ENCODE results near the gene SFXN1. TPM values are rescaled to one million over a fixed set of nuclear protein-coding genes. Genes with fewer than 3 reads are reported as not detected.

The SFXN1 gene
- total RNA-seq, 4 donors from 2014 or later, result 28.0 to 48.1 (median 36.0) TPM

DNA sequence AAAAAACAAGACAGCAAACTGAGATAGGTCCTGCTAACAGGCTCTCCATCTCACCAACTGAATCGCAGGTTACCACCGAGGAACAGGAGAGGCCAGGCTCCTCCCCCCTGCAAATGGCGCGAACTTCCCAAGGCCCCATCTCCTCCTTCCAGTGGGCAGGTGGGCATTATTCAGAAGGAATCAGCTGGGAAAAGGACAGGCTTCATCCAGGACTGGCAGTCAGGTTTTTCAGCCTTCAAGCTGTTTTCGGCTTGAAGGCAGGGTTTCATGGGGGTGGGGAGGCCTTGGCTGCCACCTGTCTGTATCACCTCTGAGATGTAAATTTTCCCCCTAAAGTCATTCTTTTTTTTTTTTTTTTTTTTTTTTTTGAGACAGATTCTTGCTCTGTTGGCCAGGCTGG, 79.4 kb downstream of the SFXN1 start:
- no peak overlapping the region for H3K27ac ChIP-seq
- no peaks in the 10 kb centered on the region for H3K36me3 ChIP-seq
- 59 to 72% methylated on average over 5 of the region's 5 CpGs for WGBS, 2 donors
- no peaks in the 10 kb centered on the region for H3K27me3 ChIP-seq
- no peaks in the 10 kb centered on the region for H3K9me3 ChIP-seq
- DNase-seq, result no peak
- TF ChIP-seq, protein P1, sequence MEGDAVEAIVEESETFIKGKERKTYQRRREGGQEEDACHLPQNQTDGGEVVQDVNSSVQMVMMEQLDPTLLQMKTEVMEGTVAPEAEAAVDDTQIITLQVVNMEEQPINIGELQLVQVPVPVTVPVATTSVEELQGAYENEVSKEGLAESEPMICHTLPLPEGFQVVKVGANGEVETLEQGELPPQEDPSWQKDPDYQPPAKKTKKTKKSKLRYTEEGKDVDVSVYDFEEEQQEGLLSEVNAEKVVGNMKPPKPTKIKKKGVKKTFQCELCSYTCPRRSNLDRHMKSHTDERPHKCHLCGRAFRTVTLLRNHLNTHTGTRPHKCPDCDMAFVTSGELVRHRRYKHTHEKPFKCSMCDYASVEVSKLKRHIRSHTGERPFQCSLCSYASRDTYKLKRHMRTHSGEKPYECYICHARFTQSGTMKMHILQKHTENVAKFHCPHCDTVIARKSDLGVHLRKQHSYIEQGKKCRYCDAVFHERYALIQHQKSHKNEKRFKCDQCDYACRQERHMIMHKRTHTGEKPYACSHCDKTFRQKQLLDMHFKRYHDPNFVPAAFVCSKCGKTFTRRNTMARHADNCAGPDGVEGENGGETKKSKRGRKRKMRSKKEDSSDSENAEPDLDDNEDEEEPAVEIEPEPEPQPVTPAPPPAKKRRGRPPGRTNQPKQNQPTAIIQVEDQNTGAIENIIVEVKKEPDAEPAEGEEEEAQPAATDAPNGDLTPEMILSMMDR (IDR thresholded peaks at IDR 0.05), result no peak
- TF ChIP-seq POLR2A (IDR thresholded peaks at IDR 0.05), result no peak
- intact Hi-C loops (cut with DNase I), result no loop called here
- H3K4me1 ChIP-seq, result no peaks in the 10 kb centered on the region
- H3K4me3 ChIP-seq (replicated peaks in 1 of 3), result no peak overlapping the region

DNA sequence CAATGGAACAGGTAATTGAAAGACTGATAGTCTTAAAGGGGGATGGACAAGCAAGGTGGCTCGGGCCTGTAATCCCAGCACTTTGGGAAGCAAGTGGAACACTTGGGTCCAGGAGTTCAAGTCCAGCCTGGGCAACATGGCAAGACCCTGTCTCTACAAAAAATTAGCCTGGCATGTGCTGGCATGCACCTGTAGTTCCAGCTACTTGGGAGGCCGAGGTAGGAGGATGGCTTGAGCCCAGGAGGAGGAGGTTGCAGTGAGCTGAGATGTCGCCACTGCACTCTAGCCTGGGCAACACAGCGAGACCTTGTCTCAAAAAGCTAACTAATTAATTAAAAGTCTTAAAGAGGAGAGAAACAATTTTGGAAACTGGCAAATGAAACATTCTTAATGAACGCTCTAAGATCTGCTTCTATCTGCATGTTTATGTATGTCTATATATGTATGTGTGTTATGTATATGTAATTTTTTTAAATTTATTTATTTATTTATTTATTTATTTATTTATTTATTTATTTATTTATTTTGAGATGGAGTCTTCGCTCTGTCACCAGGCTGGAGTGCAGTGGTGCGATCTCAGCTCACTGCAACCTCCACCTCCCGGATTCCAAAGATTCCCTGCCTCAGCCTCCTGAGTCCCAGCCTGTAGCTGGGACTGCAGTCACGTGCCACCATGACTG, 80.6 kb downstream of the SFXN1 start:
- H3K36me3 ChIP-seq, result no peaks in the 10 kb centered on the region
- WGBS, 2 donors, result 90 to 92% methylated on average over 9 of the region's 9 CpGs
- no peaks in the 10 kb centered on the region for H3K27me3 ChIP-seq
- TF ChIP-seq, protein P1 (IDR thresholded peaks at IDR 0.05), result no peak
- no peak for TF ChIP-seq POLR2A (IDR thresholded peaks at IDR 0.05)
- H3K9me3 ChIP-seq, result no peaks in the 10 kb centered on the region
- no peak overlapping the region for H3K27ac ChIP-seq
- intact Hi-C loops (cut with DNase I), result no loop called here
- H3K4me1 ChIP-seq, result no peaks in the 10 kb centered on the region
- DNase-seq, result no peak
- H3K4me3 ChIP-seq (replicated peaks in 1 of 3), result no peak overlapping the region

DNA sequence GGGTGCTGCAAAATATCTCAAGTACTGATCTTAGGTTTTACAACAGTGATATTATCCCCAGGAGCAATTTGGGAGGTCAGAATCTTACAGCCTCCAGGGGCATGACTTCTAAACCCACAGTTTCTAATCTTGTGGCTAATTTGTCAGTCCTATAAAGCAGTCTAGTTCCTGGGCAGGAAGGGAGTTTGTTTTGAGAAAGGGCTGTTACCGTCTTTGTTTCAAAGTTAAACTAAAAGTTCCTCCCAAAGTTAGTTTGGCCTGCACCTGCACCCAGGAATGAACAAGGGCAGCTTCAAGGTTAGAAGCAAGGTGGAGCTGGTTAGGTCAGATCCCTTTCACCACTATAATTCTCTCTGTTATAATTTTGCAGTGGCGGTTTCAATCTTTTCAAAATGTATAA, 81.7 kb downstream of the SFXN1 start:
- no peaks in the 10 kb centered on the region for H3K4me1 ChIP-seq
- intact Hi-C loops (cut with DNase I), result no loop called here
- H3K27ac ChIP-seq, result no peak overlapping the region
- WGBS, 2 donors, result 59 to 62% methylated on average over 2 of the region's 2 CpGs
- H3K9me3 ChIP-seq, result no peaks in the 10 kb centered on the region
- TF ChIP-seq, protein P1 (IDR thresholded peaks at IDR 0.05), result no peak
- H3K27me3 ChIP-seq, result no peaks in the 10 kb centered on the region
- H3K36me3 ChIP-seq, result no peaks in the 10 kb centered on the region
- DNase-seq, result no peak
- no peak overlapping the region for H3K4me3 ChIP-seq (replicated peaks in 1 of 3)

DNA sequence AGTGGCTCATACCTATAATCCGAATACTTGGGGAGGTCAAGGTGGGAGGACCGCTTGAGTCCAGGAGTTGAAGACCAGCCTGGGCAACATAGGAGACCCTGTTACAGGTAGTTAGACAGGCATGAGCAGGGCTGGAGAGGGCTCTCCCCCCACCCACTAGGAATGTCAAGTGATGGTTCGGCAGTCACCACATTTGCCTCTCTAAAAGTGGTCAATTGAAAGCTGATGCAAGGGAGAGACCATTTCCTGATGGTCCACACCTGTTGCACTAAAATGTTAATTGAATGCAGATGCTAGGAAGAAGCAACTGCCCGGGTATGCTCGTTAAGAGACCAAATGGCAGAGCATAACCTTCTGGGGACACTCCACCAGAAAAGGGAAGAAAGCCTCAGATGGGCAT, 82.7 kb downstream of the SFXN1 start:
- Histone ChIP-seq H3K36me3 (no peaks in the 10 kb centered on the region), H3K27ac (no peak overlapping the region), H3K4me3 (replicated peaks in 1 of 3) (no peak overlapping the region), H3K4me1 (no peaks in the 10 kb centered on the region), H3K27me3 (no peaks in the 10 kb centered on the region), H3K9me3 (no peaks in the 10 kb centered on the region)
- intact Hi-C loops (cut with DNase I), result no loop called here
- DNase-seq, result no peak
- TF ChIP-seq POLR2A (IDR thresholded peaks at IDR 0.05), result no peak
- TF ChIP-seq, protein P1 (IDR thresholded peaks at IDR 0.05), result no peak
- WGBS, 2 donors, result 63 to 64% methylated on average over 5 of the region's 5 CpGs

DNA sequence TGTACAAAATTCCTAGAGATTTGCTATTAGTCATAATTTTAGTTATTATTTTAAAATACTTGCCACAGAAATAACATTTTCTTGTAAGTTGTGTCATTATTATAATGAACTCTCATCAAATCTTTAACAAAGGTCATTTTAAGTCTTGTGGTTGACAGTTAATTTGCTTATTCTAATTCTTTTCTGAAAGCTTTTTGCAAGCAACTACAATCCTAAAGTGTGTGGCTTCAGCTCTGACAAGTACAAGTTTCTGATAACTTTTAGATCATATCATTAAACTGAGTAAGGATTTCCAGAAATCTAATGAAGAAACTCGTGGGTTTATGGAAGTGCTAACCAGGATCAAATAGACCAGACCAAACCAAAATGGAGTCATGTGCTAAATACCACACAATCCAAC, 86.4 kb downstream of the SFXN1 start:
- no peaks in the 10 kb centered on the region for H3K27me3 ChIP-seq
- no peak for TF ChIP-seq POLR2A (IDR thresholded peaks at IDR 0.05)
- TF ChIP-seq, protein P1 (IDR thresholded peaks at IDR 0.05), result no peak
- no peak overlapping the region for H3K27ac ChIP-seq
- no peaks in the 10 kb centered on the region for H3K9me3 ChIP-seq
- DNase-seq, result no peak
- no peak overlapping the region for H3K4me3 ChIP-seq (replicated peaks in 1 of 3)
- WGBS, 2 donors, result 35 to 44% methylated on average over 1 of the region's 1 CpG
- H3K4me1 ChIP-seq, result no peaks in the 10 kb centered on the region
- no peaks in the 10 kb centered on the region for H3K36me3 ChIP-seq
- intact Hi-C loops (cut with DNase I), result no loop called here
